Calu3 (cell line): ENCODE results near the gene KIAA1755. TPM values are rescaled to one million over a fixed set of nuclear protein-coding genes. Genes with fewer than 3 reads are reported as not detected.

Experiments used
- BruUV-seq: library from RNA; stranded (reverse); fragments of 400-500 nt; replicated peaks from 2 replicates; lab custom pipeline; 2021; lab: Mats Ljungman, UMichigan
- CTCF ChIA-PET: fragments of 300-600 bp; sonication (Branson Sonifier 250); formaldehyde crosslinking; loops from one replicate; lab custom pipeline; 2022; ENCODE audit warnings: antibody characterized with exemption; lab: Charles Lee
- DNase-seq: peaks from one replicate; pipeline ENCODE4 v3.0.0; 2022
- H3K27ac Mint-ChIP-seq: one replicate; pipeline ENCODE4 v1.8.0; 2022; ENCODE audit warnings: mixed read lengths; ENCODE audit not compliant: unreplicated experiment
- H3K27me3 Mint-ChIP-seq: one replicate; pipeline ENCODE4 v1.8.0; 2022; ENCODE audit warnings: mixed read lengths; ENCODE audit not compliant: unreplicated experiment
- H3K36me3 Mint-ChIP-seq: one replicate; pipeline ENCODE4 v1.8.0; 2022; ENCODE audit warnings: mild to moderate bottlenecking, moderate library complexity, mixed read lengths; ENCODE audit not compliant: insufficient read depth, unreplicated experiment
- H3K4me1 Mint-ChIP-seq: one replicate; pipeline ENCODE4 v1.8.0; 2022; ENCODE audit warnings: mild to moderate bottlenecking, low read depth, mixed read lengths; ENCODE audit not compliant: unreplicated experiment
- H3K4me3 Mint-ChIP-seq: one replicate; pipeline ENCODE4 v1.8.0; 2022; ENCODE audit warnings: mild to moderate bottlenecking, low read depth, moderate library complexity, mixed read lengths; ENCODE audit not compliant: unreplicated experiment
- H3K9me3 Mint-ChIP-seq: one replicate; pipeline ENCODE4 v1.8.0; 2022; ENCODE audit warnings: low read depth, mixed read lengths; ENCODE audit not compliant: unreplicated experiment
- intact Hi-C: fragments of 100-400 bp; cut with micrococcal nuclease; formaldehyde crosslinking; loops from one replicate; pipeline ENCODE4 v1.10.0; 2022; ENCODE audit not compliant: unreplicated experiment
- total RNA-seq: library from RNA; stranded (reverse); gene quantifications from 2 replicates; pipeline ENCODE4 v1.2.3, GENCODE V29; 2022
- TF ChIP-seq, protein P1 (sequence below): fragments of 200-600 bp; IDR thresholded peaks from one replicate; pipeline ENCODE4 v1.8.0; 2022; ENCODE audit warnings: antibody characterized with exemption; ENCODE audit not compliant: unreplicated experiment

Gene KIAA1755
- total RNA-seq, 1 experiment from 2014 or later: not detected

- CTCF ChIA-PET: no interaction called here
- Mint-ChIP-seq H3K4me3 (no peak overlapping the region), H3K27ac (no peak overlapping the region), H3K27me3 (peaks cover 10% of the 10 kb centered on the region), H3K4me1 (no peaks in the 10 kb centered on the region), H3K36me3 (no peaks in the 10 kb centered on the region), H3K9me3 (peaks cover 10% of the 10 kb centered on the region)
- intact Hi-C loops: no loop called here
- TF ChIP-seq, protein P1, sequence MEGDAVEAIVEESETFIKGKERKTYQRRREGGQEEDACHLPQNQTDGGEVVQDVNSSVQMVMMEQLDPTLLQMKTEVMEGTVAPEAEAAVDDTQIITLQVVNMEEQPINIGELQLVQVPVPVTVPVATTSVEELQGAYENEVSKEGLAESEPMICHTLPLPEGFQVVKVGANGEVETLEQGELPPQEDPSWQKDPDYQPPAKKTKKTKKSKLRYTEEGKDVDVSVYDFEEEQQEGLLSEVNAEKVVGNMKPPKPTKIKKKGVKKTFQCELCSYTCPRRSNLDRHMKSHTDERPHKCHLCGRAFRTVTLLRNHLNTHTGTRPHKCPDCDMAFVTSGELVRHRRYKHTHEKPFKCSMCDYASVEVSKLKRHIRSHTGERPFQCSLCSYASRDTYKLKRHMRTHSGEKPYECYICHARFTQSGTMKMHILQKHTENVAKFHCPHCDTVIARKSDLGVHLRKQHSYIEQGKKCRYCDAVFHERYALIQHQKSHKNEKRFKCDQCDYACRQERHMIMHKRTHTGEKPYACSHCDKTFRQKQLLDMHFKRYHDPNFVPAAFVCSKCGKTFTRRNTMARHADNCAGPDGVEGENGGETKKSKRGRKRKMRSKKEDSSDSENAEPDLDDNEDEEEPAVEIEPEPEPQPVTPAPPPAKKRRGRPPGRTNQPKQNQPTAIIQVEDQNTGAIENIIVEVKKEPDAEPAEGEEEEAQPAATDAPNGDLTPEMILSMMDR: no peak
- DNase-seq: no peak
- no TSS peak for BruUV-seq
These were observed 19.3 kb downstream of the KIAA1755 start for GRCh38 chr20:38241201-38241600.

DNA sequence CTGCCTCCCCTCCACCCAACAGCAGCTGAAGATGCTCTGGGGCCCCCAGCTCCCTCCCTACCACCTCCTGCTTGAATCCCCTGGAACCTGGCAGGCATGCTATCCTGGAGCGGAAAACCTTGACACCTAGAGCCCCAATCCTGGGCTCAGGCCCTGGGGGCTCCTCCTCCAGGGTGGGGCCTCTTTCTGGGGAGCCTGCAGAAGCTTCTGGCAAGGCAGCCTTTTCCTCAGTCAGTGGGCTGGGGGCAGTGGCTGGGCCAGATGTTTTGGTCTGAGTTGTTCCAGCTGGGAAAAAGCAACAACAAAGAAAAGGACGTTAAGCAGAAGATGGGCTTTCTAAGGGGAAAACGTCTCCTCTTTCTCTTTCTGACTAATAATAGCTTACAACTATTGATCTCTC lies 21.1 kb downstream of the KIAA1755 start:
- H3K4me1 Mint-ChIP-seq: no peaks in the 10 kb centered on the region
- H3K36me3 Mint-ChIP-seq: no peaks in the 10 kb centered on the region
- H3K27me3 Mint-ChIP-seq: no peaks in the 10 kb centered on the region
- intact Hi-C loops: no loop called here
- CTCF ChIA-PET: interaction anchor here (0.6 to 0.9 kb wide), 2 partner anchors 18 to 83 kb away, joined by 3 read pairs; no protein-coding TSS in a partner anchor
- no peak overlapping the region for H3K4me3 Mint-ChIP-seq
- peaks cover 8% of the 10 kb centered on the region for H3K9me3 Mint-ChIP-seq
- DNase-seq: no peak
- no peak overlapping the region for H3K27ac Mint-ChIP-seq
- TF ChIP-seq, protein P1: no peak
- no TSS peak for BruUV-seq

- Mint-ChIP-seq H3K4me3 (no peak overlapping the region), H3K4me1 (no peaks in the 10 kb centered on the region), H3K36me3 (no peaks in the 10 kb centered on the region), H3K27me3 (no peaks in the 10 kb centered on the region), H3K27ac (no peak overlapping the region), H3K9me3 (peaks cover 8% of the 10 kb centered on the region)
- CTCF ChIA-PET: interaction anchor here (0.6 kb wide), 1 partner anchor 18 kb away, joined by 3 read pairs; no protein-coding TSS in a partner anchor
- intact Hi-C loops: no loop called here
- no peak for DNase-seq
- BruUV-seq: no TSS peak
- TF ChIP-seq, protein P1: no peak
These were observed 21.7 kb downstream of the KIAA1755 start for GRCh38 chr20:38238829-38239228.

GRCh38 chr20:38237381-38237780 lies 23.2 kb downstream of the KIAA1755 start:
- Mint-ChIP-seq H3K36me3 (no peaks in the 10 kb centered on the region), H3K27me3 (no peaks in the 10 kb centered on the region), H3K9me3 (peaks cover 6% of the 10 kb centered on the region), H3K4me1 (no peaks in the 10 kb centered on the region), H3K4me3 (no peak overlapping the region), H3K27ac (no peak overlapping the region)
- intact Hi-C loops: no loop called here
- DNase-seq: no peak
- CTCF ChIA-PET: no interaction called here
- no TSS peak for BruUV-seq
- TF ChIP-seq, protein P1: no peak
